ENCODE results near the gene TSHB. TPM values are rescaled to one million over a fixed set of nuclear protein-coding genes. Genes with fewer than 3 reads are reported as not detected.

TSHB gene
- total and polyA plus RNA-seq, 2 donors (not counting 1 experiment from before 2014, with no cell fraction given), result not detected

- TF ChIP-seq CTCF (conservative IDR thresholded peaks at IDR 0.05 in 1 of 2, IDR thresholded peaks at IDR 0.05 in 1 of 2; ENCODE audit: low read depth in 1 of 2, low read length in 2 of 2) (no peak), EZH2 (IDR thresholded peaks at IDR 0.05; ENCODE audit: low read length, missing control alignments) (no peak)
- H3K79me2 ChIP-seq (ENCODE audit: control insufficient read depth, insufficient read depth, low read length), result no peaks in the 10 kb centered on the region
These were observed 49.1 kb downstream of the TSHB start for GRCh38 chr1:115078708-115079107.

GRCh38 chr1:115082949-115083348, 53.3 kb downstream of the TSHB start:
- H3K27ac ChIP-seq (ENCODE audit: insufficient read depth, low read length), result no peak overlapping the region
- no peak for TF ChIP-seq EZH2 (IDR thresholded peaks at IDR 0.05; ENCODE audit: low read length, missing control alignments)
- TF ChIP-seq CTCF (conservative IDR thresholded peaks at IDR 0.05 in 1 of 2, IDR thresholded peaks at IDR 0.05 in 1 of 2; ENCODE audit: low read depth in 1 of 2, low read length in 2 of 2), result no peak
- H3K27me3 ChIP-seq (ENCODE audit: control insufficient read depth, insufficient read depth, low read length), result no peaks in the 10 kb centered on the region
- no peak overlapping the region for H3K4me2 ChIP-seq (ENCODE audit: extremely low read depth, insufficient read depth, low read length)
- no peaks in the 10 kb centered on the region for H3K36me3 ChIP-seq (ENCODE audit: control insufficient read depth, insufficient read depth, low read length)
- H3K4me3 ChIP-seq (replicated peaks in 1 of 4; ENCODE audit: control extremely low read depth in 1 of 4, insufficient read depth in 1 of 4, low read depth in 3 of 4, low read length in 4 of 4), result no peak overlapping the region
- H3K4me1 ChIP-seq (ENCODE audit: control insufficient read depth, extremely low read depth, insufficient read depth, low read length), result no peaks in the 10 kb centered on the region
- no peaks in the 10 kb centered on the region for H3K9me3 ChIP-seq (ENCODE audit: control insufficient read depth, insufficient read depth, low read depth, low read length)
- no peaks in the 10 kb centered on the region for H3K79me2 ChIP-seq (ENCODE audit: control insufficient read depth, insufficient read depth, low read length)
- no peak overlapping the region for H2AFZ ChIP-seq (ENCODE audit: low read length)
- no peak overlapping the region for H3K9ac ChIP-seq (ENCODE audit: insufficient read depth, low read length)
- H4K20me1 ChIP-seq (ENCODE audit: control insufficient read depth, extremely low read depth, insufficient read depth, low read length), result no peaks in the 10 kb centered on the region
- no peak for DNase-seq (ENCODE audit: low read depth in 2 of 2)

More at GRCh38 chr1:115078708-115079107, 49.1 kb downstream of the TSHB start:
- Histone ChIP-seq H3K36me3 (ENCODE audit: control insufficient read depth, insufficient read depth, low read length) (no peaks in the 10 kb centered on the region), H3K4me2 (ENCODE audit: extremely low read depth, insufficient read depth, low read length) (no peak overlapping the region), H2AFZ (ENCODE audit: low read length) (no peak overlapping the region), H3K27ac (ENCODE audit: insufficient read depth, low read length) (no peak overlapping the region), H3K4me1 (ENCODE audit: control insufficient read depth, extremely low read depth, insufficient read depth, low read length) (no peaks in the 10 kb centered on the region), H4K20me1 (ENCODE audit: control insufficient read depth, extremely low read depth, insufficient read depth, low read length) (no peaks in the 10 kb centered on the region), H3K27me3 (ENCODE audit: control insufficient read depth, insufficient read depth, low read length) (peaks cover 11% of the 10 kb centered on the region), H3K9ac (ENCODE audit: insufficient read depth, low read length) (no peak overlapping the region), H3K9me3 (ENCODE audit: control insufficient read depth, insufficient read depth, low read depth, low read length) (no peaks in the 10 kb centered on the region), H3K4me3 (replicated peaks in 1 of 4; ENCODE audit: control extremely low read depth in 1 of 4, insufficient read depth in 1 of 4, low read depth in 3 of 4, low read length in 4 of 4) (no peak overlapping the region)
- no peak for DNase-seq (ENCODE audit: low read depth in 2 of 2)

Other genes with a start within 250 kb of the TSHB start
- 69.5 and 87.8 TPM in 2 replicates for gene SIKE1, start 249.1 kb upstream of the TSHB start, total RNA-seq
- 31.2 and 48.8 TPM in 2 replicates for gene SIKE1, start 249.1 kb upstream of the TSHB start, polyA plus RNA-seq
- not detected in 2 replicates for gene SYCP1, start 175.0 kb upstream of the TSHB start, total RNA-seq
- gene SYCP1, start 175.0 kb upstream of the TSHB start, polyA plus RNA-seq, result not detected in 2 replicates
- 0.66 and 2.1 TPM in 2 replicates for gene TSPAN2, start 59.7 kb downstream of the TSHB start, total RNA-seq
- 0.08 and 0.20 TPM in 2 replicates for gene TSPAN2, start 59.7 kb downstream of the TSHB start, polyA plus RNA-seq